ENCODE measurements around the gene GNG14.

DNA sequence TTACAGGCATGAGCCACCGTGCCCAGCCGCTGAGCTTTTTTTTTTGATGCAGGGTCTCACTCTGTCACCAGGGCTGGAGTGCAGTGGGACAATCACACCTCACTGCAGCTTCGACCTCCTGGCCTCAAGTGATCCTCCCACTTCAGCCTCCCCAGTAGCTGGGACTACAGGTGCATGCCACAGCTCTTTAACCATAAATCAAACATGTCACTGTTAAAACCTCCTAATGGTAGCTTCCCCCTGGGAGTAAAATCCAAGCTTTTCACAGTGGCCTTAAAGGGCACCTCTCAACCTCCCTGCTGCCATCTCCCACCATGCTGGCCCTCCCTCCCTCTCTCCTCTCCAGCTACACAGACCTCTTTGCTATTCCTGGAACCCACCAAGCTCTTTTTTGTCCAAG, 2.0 kb upstream of the GNG14 start:
- TF ChIP-seq, protein P1, sequence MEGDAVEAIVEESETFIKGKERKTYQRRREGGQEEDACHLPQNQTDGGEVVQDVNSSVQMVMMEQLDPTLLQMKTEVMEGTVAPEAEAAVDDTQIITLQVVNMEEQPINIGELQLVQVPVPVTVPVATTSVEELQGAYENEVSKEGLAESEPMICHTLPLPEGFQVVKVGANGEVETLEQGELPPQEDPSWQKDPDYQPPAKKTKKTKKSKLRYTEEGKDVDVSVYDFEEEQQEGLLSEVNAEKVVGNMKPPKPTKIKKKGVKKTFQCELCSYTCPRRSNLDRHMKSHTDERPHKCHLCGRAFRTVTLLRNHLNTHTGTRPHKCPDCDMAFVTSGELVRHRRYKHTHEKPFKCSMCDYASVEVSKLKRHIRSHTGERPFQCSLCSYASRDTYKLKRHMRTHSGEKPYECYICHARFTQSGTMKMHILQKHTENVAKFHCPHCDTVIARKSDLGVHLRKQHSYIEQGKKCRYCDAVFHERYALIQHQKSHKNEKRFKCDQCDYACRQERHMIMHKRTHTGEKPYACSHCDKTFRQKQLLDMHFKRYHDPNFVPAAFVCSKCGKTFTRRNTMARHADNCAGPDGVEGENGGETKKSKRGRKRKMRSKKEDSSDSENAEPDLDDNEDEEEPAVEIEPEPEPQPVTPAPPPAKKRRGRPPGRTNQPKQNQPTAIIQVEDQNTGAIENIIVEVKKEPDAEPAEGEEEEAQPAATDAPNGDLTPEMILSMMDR (conservative IDR thresholded peaks at IDR 0.05; ENCODE audit: low read length), result no peak
- TF ChIP-seq EZH2phosphoT487 (IDR thresholded peaks at IDR 0.05; ENCODE audit: borderline replicate concordance), result no peak
